Left ventricle myocardium superior (tissue), 1 donor: ENCODE measurements around the gene FAM184A. TPM values are rescaled to one million over a fixed set of nuclear protein-coding genes. Genes with fewer than 3 reads are reported as not detected.

Experiments
- ATAC-seq: fragments of 200-7000 bp; cut with Tn5 transposase; one replicate; pipeline ENCODE4 v1.9.1; 2020; ENCODE audit warnings: mild to moderate bottlenecking, moderate library complexity
- DNase-seq: peaks from one replicate; pipeline ENCODE4 v3.0.0-alpha.2; 2020
- intact Hi-C: fragments of 100-400 bp; cut with micrococcal nuclease; formaldehyde crosslinking; loops from one replicate; pipeline ENCODE4 v1.11.0; 2022
- total RNA-seq: library from RNA; stranded (reverse); fragmentation: NEBNext Ultra II Directional; extraction: Animal tissue kit (Norgen Biotek cat#: 25700); gene quantifications from one replicate; pipeline ENCODE4 v1.2.1, GENCODE V29; 2021
- donor health status: DM: no; HTN: yes; CAD: no; lungs with severe emphysema.

FAM184A gene
- total RNA-seq, 1 donor from 2014 or later: 2.2 TPM

DNA sequence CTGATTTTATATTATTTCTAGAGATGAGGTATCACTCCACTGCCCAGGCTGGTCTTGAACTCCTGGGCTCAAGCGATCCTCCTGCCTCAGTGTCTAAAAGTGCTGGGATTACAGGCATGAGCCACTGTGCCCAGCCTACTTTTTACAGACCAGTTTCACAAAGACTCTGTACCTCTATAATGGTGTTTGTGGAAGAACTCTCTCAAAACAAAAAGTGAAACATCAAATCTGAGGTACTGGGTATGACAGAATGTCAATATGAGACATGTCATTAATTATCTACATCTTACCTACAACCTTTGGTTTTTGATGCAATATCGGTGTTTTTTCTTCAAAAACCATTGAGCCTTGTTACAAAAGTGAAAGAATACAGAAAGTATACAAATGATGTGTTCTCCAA, 94.1 kb downstream of the FAM184A start:
- intact Hi-C loops: no loop called here
- DNase-seq (no peak), ATAC-seq (no peak)

DNA sequence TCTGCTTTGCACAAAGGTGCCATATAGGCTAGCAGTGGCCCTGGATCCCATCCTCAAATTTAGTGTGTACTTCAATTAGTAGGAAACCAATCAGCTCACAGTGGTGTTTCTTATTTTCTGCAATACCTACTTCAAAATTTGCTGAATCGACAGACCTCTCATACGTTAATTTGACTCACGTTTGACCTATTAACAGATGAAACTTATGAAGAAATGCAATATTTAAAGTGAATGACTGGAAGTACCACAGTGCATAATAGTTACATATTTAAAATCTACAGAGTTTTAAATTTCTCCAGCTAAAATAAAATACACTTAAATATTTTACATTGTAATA, 95.9 kb downstream of the FAM184A start:
- intact Hi-C loops: no loop called here
- ATAC-seq (no peak), DNase-seq (no peak)

DNA sequence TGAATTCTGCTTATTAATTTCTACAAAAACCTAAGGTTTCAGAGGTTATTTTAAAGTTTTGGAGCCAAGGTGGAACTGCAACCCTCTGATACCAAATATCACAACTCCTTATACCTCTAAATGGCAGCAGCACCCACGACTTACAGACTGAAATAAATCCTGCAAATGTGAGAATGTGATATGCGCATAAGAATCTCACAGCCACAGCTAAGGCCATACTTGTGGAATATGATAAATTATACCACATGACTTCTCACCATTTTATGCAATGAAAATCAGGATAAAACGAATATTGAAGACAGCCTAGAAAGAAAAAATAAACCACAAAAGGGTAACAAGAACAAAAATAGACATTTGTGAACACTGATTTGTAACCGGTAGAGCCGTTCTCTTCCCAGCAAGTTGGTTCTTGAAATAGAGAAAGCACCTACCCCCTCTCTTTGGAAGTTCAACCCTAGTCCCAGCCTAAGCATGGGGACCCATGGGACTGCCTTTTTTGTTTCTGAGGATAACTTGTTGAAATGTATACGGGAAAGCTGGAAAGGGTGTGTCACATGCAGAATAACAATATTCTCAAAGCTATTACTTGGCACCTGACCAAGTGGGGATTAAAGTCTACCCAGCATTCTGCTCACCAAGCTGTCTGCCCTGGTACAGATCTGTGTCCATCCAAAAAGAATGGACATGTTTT, 96.4 kb downstream of the FAM184A start:
- intact Hi-C loops: no loop called here
- ATAC-seq: no peak
- no peak for DNase-seq

DNA sequence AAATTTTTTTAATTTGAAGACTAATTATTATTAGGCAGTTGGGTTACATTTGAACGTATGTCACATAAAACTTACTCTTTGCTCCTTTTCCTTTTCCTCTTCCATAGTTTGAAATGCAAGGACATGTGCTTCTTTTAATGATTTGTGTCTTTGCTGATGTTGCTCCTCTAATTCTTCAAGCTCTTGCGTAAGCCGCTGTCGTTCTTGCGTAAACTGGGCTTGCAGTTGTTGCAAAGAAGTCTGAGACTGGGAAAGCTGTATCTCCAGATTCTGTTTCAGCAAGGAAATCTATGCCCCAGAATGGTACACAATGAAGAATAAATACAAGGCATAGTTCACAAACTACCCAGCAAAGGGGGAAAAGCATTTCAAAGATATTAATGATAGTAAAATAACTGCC, 98.4 kb downstream of the FAM184A start:
- no peak for ATAC-seq
- intact Hi-C loops: no loop called here
- DNase-seq: peak; percentile 33

DNA sequence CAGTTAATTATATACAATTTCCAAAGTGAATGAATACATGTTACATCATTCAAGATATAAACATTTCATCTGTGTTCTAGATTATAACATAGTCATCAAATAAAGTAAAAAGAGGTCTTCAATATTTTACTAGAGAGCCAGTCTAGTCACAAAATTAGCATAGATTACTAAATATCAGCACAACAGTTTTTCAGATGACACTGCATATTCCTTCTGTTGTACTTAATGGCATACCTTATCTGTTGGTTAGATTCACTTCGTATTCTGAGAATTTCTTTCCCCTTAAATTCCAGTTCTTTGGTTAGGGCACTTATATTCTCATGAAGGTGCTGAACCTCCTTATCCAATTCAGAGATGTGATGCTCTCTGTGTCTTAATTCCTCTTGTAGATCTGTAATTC, 103.7 kb downstream of the FAM184A start:
- DNase-seq (no peak), ATAC-seq (no peak)
- intact Hi-C loops: loop anchor here (5.0 kb wide), 1 partner anchor 133 kb away; no protein-coding TSS in a partner anchor

DNA sequence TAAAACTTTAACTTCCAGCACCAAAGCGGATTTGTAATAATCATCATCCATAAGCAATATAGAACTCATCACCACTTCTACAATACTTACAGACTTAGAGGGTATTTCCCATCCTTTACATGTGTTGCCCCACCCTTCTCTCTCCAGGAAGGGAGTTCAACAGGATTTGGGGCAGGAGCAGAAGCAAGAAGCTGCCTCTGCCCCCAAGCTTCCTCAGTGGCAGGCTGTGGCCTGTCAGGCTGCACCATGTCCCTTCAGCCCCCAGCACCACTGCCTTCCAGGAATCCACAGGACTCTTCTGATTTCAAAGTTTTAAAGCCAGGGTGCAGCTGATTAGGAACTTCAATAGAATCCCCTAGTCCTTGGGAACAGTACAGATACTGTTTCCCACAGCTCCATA, 106.8 kb downstream of the FAM184A start:
- DNase-seq (no peak), ATAC-seq (no peak)
- intact Hi-C loops: loop anchor here (5.0 kb wide), 1 partner anchor 136 kb away; no protein-coding TSS in a partner anchor

DNA sequence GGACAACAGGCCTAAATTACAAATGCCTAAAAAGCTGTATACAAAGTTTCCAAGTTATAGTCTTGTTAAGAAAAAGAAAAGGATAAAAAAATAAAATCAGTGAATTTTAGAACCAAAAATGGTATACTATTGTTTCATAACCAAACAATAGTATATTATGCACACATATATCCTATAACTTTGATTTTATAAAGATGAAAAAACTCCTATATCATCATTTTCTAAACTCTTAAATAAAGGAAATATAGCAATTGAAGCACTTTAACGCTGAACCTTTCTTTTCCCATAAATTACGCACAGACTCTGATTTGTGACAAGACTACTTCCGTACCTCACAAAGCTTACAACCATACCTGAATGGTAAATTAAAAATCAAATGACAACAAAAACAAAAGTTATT, 107.6 kb downstream of the FAM184A start:
- DNase-seq (no peak), ATAC-seq (no peak)
- intact Hi-C loops: loop anchor here (5.0 kb wide), 1 partner anchor 136 kb away; no protein-coding TSS in a partner anchor

DNA sequence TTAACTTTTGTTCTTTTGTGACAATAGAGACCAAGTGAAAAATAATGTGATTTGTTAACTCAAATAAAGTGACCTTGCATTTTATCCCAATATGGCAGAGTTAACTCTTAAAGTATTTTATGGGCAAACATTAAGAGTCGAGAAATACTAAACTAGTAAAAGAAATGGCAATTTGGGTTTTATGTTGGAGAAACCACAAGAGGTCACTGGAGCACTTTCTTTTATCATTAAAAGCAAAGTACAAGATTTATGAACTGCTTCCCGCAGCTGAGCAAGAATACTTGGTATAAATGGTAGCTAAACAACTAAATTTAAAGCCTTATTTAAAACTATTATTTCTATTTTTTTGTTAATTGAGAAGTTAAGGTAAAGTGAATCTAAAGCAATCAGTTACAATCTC, 110.0 kb downstream of the FAM184A start:
- intact Hi-C loops: no loop called here
- no peak for DNase-seq
- no peak for ATAC-seq

DNA sequence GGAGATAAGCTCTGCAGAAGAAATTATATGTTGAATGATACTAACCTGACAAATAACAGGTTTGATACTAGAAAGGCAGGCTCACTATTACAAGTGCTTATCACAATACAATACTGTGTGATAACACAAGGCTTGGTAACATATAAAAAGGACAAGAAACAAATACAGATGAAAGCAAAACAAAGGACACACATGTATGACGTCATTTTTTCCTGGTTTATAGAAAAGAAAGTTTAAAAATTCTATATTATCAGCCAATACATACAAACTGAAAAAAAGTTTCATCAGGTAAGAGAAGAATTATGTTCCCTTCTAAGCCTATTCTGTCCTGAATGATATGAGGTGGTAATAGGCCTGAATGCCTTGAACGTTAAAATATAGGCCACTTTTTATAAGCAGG, 111.2 kb downstream of the FAM184A start:
- DNase-seq (no peak), ATAC-seq (no peak)
- intact Hi-C loops: no loop called here

DNA sequence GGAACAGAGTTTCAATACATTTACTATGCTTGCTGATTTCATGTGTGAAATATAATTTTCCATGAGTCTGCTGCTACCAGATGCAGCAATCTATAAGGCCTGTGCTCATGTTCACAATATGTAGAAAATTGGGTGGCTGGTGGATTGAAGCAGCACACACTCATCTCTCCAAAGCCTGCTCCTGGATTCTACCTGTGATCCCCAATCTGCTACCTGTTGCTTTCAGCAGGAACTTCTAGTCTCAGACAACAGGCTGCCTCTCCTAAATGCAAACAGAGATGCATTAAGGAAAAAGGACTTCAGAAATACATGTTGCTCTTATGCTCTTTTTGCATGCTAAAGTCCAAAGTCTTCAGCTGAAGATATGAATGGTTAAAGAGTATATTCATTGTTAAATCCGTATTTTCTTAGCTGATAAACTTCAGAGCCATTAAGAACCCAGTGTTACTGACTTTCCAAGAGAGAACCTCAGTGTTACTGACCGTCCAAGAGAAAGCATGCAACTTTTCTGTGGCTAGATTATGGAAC, 112.6 kb downstream of the FAM184A start:
- intact Hi-C loops: no loop called here
- no peak for ATAC-seq
- DNase-seq: no peak

DNA sequence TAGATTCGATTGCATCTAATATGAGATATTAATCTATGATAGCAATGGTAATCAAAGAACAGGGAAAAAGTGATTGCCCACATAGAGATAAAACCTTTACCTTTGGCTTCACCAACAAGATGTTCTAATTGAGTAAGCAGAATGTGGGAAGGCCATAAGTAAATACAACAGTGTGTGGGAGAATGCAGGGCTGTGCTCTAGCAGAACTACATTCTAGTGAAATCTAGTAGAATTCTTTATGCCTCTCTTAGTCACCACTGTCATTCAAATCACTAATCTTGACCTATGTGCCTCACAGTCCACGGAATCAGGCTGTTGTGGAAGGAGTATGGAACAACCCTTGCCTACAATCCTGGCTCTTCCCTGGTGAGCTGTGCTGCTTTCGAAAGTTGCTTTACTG, 113.1 kb downstream of the FAM184A start:
- DNase-seq (no peak), ATAC-seq (no peak)
- intact Hi-C loops: no loop called here

DNA sequence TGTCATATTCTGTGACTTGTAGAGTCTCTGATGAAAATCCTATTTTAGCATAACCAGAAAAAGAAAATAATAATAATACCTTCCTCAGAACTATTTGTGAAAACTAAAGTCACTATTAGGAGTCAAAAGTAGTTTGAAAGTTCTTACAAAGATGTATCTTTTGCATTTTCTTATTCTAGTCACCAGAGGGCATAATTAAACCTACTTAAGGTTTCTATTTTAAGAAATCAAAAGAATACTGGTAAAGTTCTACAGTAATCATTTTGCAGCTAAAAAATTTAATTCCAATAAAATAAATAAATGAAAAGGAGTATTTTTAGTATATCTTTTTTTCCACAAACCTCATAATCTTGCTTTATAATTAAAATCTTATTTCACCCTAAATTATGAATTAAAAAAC, 115.5 kb downstream of the FAM184A start:
- DNase-seq: no peak
- intact Hi-C loops: no loop called here
- no peak for ATAC-seq

DNA sequence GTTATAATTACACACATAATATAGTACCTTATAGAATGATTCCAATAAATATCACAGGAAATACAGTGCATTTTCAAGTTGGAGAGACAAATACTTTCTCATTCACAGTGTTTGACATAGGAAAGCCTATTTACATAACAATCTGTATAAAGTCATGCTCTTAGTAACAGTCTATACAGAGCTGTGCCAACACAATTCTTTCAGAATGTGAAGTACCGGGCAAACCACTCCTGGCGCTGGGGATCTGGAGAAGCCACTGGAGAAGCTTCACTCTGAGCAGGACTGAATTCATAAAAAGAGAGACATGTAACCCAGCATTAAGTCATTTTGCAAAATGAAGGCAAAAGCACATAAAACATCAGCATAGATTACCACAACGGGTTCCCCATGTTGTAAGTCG, 118.6 kb downstream of the FAM184A start:
- no peak for DNase-seq
- ATAC-seq: no peak
- intact Hi-C loops: no loop called here

DNA sequence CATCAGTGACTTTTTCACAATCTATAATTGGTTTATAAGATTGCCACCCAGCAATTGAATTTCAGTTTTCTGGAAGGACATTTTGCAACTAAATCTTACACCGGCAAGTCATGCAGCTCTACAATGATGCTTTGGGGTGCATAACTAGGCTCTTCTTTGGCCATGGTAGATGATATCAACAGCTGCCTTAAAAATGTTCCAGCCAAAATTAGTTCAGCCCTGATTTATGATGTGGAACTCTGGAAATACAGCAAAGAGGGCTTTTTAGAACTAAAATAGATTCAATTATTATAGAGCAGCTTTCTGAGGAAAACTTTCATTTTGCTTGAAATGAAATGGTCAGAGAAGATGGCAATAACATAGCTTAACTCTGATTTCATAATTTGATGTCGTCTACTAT, 125.1 kb downstream of the FAM184A start:
- ATAC-seq (no peak), DNase-seq (no peak)
- intact Hi-C loops: no loop called here

DNA sequence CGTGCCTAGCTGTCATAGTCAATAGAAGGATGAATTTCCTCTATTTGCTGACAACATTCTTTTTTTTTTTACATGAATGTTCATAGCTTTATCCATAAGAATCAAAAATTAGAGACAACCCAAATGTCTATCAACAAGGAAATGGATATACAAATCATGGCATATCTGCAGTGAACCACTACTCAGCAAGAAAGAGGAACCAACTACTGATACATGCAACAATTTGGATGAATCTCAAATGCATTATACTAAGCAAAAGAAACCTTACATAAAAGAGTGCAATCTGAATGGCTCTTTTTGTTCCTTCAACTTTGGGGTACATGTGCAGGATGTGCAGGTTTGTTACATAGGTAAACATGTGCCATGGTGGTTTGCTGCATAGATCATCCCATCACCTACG, 125.8 kb downstream of the FAM184A start:
- ATAC-seq: no peak
- DNase-seq: no peak
- intact Hi-C loops: no loop called here

DNA sequence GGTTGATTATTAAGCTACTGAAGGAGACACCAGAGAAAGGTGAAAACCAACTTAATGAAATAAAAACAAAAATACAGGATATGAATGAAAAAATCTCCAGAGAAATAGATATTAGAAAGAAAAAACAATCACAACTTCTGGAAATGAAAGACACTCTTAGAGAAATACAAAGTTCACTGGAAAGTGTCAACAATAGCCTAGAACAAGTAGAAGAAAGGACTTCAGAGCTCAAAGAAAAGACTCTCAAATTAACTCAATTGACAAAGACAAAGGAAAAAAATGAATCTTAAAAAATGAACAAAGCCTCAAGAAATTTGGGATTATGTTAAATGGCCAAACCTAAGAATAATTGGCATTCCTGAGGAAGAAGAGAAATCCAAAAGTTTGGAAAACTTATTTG, 133.2 kb downstream of the FAM184A start:
- DNase-seq (no peak), ATAC-seq (no peak)
- intact Hi-C loops: no loop called here

DNA sequence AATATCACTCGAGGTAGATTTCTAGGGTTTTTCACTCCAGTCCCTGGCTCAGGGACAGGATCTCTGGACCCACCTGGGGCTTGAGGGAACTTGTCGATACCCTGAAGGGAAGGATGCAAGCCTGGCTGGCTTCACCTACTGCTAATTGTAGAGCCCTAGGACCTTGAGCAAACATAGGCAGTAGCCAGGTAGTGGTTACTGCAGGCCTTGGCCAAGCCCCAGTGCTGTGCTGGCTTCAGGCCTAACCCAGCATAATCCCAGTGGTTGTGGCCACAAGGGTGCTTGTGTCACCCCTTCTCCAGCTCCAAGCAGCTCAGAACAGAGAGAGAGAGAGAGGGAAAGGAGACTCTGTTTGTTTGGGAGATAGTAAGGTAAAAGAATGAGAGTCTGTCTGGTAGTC, 137.7 kb downstream of the FAM184A start:
- intact Hi-C loops: no loop called here
- no peak for ATAC-seq
- DNase-seq: no peak

DNA sequence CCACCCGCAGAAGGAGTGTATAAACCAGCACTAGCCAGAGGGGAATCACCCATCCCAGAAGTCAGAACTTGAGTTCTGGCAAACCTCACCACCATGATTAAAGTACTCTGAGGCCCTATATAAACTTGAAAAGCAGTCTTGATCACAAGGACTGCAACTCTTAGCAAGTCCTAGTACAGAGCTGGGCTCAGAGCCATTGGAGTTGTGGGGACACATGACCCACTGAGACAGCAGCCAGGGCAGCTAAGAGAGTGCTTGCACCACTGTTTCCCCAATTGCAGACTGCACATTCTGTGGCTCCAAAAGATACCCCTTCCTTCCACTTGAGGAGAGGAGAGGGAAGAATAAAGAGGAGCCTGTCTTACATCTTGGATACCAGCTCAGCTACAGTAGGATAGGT, 138.8 kb downstream of the FAM184A start:
- ATAC-seq: peak; percentile 43
- DNase-seq: peak; percentile 41
- intact Hi-C loops: no loop called here

DNA sequence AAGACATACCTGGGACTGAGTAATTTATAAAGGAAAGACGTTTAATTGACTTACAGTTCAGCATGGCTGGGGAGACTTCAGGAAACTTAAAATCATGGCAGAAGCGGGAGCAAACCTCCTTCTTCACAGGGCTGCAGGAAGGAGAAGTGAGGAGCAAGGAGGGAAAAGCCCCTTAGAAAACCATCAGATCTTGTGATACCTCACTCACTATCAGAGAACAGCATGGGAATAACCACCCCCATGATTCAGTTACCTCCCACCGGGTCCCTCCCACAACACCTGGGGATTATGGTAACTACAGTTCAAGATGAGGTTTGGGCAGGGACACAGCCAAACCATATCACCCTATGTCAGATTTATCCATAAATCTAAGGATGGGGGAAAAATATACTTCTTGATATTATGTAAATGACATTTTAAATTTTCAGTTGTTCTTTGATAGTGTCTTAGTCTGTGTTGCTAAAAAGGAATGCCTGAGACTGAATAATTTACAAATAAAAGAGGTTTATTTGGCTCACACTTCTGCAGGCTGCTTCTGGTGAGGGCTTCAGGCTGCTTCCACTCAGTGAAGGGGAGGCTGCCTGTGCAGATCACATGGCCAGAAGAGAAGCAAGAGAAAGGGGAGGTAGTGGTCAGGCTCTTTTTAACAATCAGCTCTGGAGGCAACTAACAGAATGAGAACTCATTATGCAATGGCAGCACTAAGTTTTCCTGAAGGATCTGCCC, 142.3 kb downstream of the FAM184A start:
- DNase-seq: no peak
- ATAC-seq: no peak
- intact Hi-C loops: no loop called here

DNA sequence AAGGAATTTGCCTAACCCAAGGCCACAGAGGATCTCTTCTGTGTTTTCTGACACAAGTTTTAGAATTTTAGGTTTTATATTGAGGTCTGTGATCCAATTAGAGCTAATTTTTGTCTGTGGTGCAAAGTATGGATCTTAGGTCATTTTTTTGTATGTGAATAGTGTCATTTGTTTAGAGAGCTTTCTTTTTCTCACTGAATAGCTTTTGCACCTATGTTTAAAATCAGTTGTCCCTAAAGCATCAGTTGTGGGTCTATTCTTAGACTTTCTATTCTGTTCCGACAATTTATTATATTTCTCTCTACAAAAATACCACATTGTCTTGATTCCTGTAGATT, 143.2 kb downstream of the FAM184A start:
- intact Hi-C loops: no loop called here
- ATAC-seq: no peak
- DNase-seq: no peak
